Ascending aorta (tissue), 2 donors: Measurements from ENCODE around the gene OR6Q1. TPM values are rescaled to one million over a fixed set of nuclear protein-coding genes. Genes with fewer than 3 reads are reported as not detected.

ENCODE experiments used
- DNase-seq, 2 donors: peaks; one replicate each; pipeline ENCODE4 v3.0.0-alpha.2; 2019; ENCODE audit warnings: low spot score in 2 of 2
- H3K27ac ChIP-seq, 2 donors: fragments of 200-600 bp; sonication (generic); one replicate each; pipeline ENCODE4 v1.5.1; 2016 to 2017; ENCODE audit warnings: mild to moderate bottlenecking in 1 of 2
- H3K27me3 ChIP-seq: fragments of 200-600 bp; sonication (generic); one replicate; pipeline ENCODE4 v1.5.1; 2017
- H3K36me3 ChIP-seq, 2 donors: fragments of 200-600 bp; sonication (generic); one replicate each; pipeline ENCODE4 v1.5.1; 2016
- H3K4me1 ChIP-seq, 2 donors: fragments of 200-600 bp; sonication (generic); one replicate each; pipeline ENCODE4 v1.5.1; 2016 to 2017; ENCODE audit warnings: mild to moderate bottlenecking in 1 of 2
- H3K4me3 ChIP-seq, 2 donors: fragments of 200-600 bp; sonication (generic); one replicate each; pipeline ENCODE4 v1.5.1; 2016 to 2017; ENCODE audit warnings: mild to moderate bottlenecking in 1 of 2
- H3K9me3 ChIP-seq, 2 donors: fragments of 200-600 bp; sonication (generic); one replicate each; pipeline ENCODE4 v1.5.1; 2016
- intact Hi-C: fragments of 100-400 bp; cut with DNase I; formaldehyde crosslinking; loops from one replicate; pipeline ENCODE4 v1.15.1; 2023
- total RNA-seq: library from RNA; depleted of rRNA; stranded (reverse); fragments of >200 nt; gene quantifications from one replicate; pipeline ENCODE4 v1.1.0, GENCODE V29; 2016
- TF ChIP-seq, protein P1 (sequence below), 3 experiments: fragments of 200-600 bp in 2 of 3; fragments of 450-650 bp in 1 of 3; sonication (generic) in 2 of 3; IDR thresholded peaks; one replicate each; pipeline ENCODE4 v1.5.1; 2016 to 2019; ENCODE audit warnings: antibody characterized with exemption in 3 of 3, mild to moderate bottlenecking in 1 of 3, moderate library complexity in 1 of 3

OR6Q1 gene
- total RNA-seq, 1 donor from 2014 or later: not detected

DNA sequence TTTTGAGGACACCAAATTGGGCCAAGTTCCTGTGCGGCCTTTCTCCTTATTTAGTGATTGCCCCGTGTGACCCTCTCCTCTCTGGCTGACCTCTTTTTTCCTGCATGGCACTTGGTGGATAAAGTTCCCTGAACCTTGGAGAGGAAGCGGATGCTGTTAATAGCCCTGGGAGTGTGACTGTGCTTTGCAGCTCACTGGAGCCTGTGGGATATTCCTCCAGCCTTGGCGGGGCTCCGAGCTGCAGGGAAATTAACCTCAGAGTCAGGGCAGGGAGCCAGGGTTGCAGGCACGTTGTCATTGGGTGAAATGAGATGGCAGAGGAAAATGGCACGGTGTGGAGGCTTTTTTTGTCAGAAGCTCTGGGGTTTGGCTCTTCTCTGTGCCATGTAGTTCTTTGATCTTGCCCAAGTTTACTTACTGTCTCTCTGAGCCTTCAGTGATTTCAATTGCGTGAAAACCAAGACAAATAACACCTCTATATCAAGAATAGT, 6.1 kb upstream of the OR6Q1 start:
- TF ChIP-seq, protein P1, sequence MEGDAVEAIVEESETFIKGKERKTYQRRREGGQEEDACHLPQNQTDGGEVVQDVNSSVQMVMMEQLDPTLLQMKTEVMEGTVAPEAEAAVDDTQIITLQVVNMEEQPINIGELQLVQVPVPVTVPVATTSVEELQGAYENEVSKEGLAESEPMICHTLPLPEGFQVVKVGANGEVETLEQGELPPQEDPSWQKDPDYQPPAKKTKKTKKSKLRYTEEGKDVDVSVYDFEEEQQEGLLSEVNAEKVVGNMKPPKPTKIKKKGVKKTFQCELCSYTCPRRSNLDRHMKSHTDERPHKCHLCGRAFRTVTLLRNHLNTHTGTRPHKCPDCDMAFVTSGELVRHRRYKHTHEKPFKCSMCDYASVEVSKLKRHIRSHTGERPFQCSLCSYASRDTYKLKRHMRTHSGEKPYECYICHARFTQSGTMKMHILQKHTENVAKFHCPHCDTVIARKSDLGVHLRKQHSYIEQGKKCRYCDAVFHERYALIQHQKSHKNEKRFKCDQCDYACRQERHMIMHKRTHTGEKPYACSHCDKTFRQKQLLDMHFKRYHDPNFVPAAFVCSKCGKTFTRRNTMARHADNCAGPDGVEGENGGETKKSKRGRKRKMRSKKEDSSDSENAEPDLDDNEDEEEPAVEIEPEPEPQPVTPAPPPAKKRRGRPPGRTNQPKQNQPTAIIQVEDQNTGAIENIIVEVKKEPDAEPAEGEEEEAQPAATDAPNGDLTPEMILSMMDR (IDR thresholded peaks at IDR 0.05): no peak
- peak overlapping the region in 1 of 2 donors; percentile 15 for H3K4me3 ChIP-seq
- no peaks in the 10 kb centered on the region for H3K27me3 ChIP-seq
- intact Hi-C loops: no loop called here
- no peaks in the 10 kb centered on the region for H3K9me3 ChIP-seq
- peaks cover 0 to 12% of the 10 kb centered on the region in 2 donors for H3K4me1 ChIP-seq
- peak in 1 of 2 donors; percentile 77 for DNase-seq
- H3K36me3 ChIP-seq: no peaks in the 10 kb centered on the region
- peak overlapping the region; percentile 59 to 64 for H3K27ac ChIP-seq

DNA sequence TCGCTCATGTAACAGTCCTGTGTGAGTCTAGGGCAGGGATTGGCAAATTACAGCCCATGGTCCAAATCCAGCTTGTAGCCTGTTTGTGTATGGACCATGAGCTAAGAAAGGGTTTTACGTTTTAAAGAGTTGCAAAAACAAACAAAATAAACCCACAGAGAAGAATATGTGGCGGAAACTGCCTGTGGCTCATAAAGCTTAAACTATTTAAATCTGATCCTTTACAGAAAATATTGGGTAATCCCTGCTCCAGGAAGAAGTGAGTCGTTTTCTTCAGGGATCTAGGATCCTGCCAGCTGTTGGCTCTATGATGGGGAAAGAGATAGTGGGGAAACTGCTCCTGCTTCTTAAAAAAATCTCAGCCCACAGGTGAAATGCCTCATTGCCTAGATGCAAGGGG, 3.4 kb upstream of the OR6Q1 start:
- Histone ChIP-seq H3K27me3 (no peaks in the 10 kb centered on the region), H3K9me3 (no peaks in the 10 kb centered on the region), H3K27ac (no peak overlapping the region), H3K4me1 (peaks cover 0 to 12% of the 10 kb centered on the region in 2 donors), H3K4me3 (no peak overlapping the region), H3K36me3 (no peaks in the 10 kb centered on the region)
- no peak for DNase-seq
- TF ChIP-seq, protein P1 (IDR thresholded peaks at IDR 0.05): no peak
- intact Hi-C loops: no loop called here

DNA sequence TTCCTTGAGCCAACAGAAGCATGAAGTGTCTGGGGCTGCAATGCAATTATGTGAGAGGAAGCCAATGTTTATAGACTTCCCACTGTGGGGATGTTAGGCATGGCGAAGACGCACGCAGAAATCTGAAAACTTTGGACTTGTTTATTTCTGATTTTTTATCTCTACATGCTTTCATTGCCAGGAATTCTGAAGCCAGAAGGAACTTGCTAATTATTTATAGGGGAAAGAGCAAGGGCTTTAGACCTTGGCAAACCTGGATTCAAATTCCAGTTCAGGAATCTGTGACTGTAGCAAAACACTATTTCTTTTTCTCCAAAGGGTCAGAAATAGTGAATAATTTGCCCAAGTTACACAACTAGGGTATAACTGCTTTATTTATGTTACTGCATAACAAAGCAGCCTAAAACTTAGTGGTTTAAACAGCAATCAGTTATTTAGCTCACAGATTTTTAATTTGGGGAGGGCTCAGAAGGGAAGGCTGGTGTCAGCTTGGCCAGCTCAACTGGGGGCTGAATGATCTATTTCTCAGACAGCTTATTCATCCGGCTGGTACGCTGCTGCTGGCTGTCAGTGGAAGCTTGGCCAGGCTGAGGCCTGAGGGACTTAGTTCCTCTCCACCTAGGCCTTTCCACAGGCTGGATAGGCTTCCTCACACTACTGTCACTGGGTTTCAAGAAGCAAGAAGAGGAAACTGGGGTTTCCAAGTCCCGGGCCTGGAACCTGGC, 1.9 kb upstream of the OR6Q1 start:
- Histone ChIP-seq H3K4me3 (no peak overlapping the region), H3K9me3 (no peaks in the 10 kb centered on the region), H3K27ac (peak overlapping the region; percentile 15 to 72), H3K27me3 (no peaks in the 10 kb centered on the region), H3K36me3 (no peaks in the 10 kb centered on the region), H3K4me1 (peaks cover 0 to 12% of the 10 kb centered on the region in 2 donors)
- peak in 1 of 2 donors; percentile 66 for DNase-seq
- TF ChIP-seq, protein P1 (IDR thresholded peaks at IDR 0.05): no peak
- intact Hi-C loops: no loop called here

DNA sequence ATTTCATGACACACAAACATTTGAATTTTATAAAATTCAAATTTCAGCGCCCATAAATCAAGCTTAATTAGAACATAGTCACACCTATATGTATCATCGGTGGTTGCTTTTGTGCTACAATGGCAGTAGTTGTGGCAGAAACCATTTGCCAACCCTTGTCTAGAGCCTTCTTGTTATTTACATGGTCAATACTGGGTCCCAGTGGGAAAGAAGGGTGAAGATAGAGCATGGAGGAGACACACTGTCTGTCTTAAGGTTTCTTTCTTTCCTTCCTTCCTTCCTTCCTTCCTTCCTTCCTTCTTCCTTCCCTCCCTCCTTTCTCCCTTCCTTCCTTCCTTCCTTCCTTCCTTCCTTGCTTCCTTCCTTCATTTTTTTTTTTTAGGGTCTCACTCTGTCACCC, 3.7 kb downstream of the OR6Q1 start:
- H3K27me3 ChIP-seq: no peaks in the 10 kb centered on the region
- DNase-seq: no peak
- TF ChIP-seq, protein P1 (IDR thresholded peaks at IDR 0.05): no peak
- H3K27ac ChIP-seq: no peak overlapping the region
- H3K9me3 ChIP-seq: peaks cover 0 to 5% of the 10 kb centered on the region in 2 donors
- no peaks in the 10 kb centered on the region for H3K36me3 ChIP-seq
- H3K4me1 ChIP-seq: no peaks in the 10 kb centered on the region
- no peak overlapping the region for H3K4me3 ChIP-seq
- intact Hi-C loops: no loop called here

DNA sequence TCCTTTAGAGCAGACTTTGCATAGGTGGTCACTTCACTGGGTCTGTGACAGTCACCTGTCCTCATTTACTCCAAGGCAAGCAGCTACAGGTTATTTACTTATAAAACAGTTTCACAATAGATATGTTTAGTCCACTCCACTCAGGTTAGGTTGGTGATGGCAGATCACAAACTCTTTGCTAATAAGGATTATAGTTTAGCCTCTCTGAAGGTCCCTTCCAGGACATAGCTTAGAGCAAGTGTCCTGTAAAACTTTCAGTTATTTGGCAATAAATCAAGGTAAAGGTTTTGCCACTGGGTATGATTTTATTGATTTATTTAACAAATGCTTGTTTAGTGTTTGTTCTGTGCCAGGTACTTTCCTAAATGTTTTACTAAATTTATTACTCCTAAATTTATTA, 8.8 kb downstream of the OR6Q1 start:
- Histone ChIP-seq H3K4me3 (no peak overlapping the region), H3K9me3 (peaks cover 0 to 5% of the 10 kb centered on the region in 2 donors), H3K27me3 (no peaks in the 10 kb centered on the region), H3K4me1 (no peaks in the 10 kb centered on the region), H3K27ac (no peak overlapping the region), H3K36me3 (no peaks in the 10 kb centered on the region)
- TF ChIP-seq, protein P1 (IDR thresholded peaks at IDR 0.05): no peak
- no peak for DNase-seq
- intact Hi-C loops: no loop called here
